ENCODE results near the gene WNT9A.

WNT9A gene

GRCh38 chr1:227939791-227940771 lies 7.7 kb downstream of the WNT9A start:
- H3K36me3 ChIP-seq = no peaks in the 10 kb centered on the region
- H3K4me3 ChIP-seq (ENCODE audit: low read depth, low read length) = no peak overlapping the region
- no peaks in the 10 kb centered on the region; the same call in 1 of the 2 replicates for H3K27me3 ChIP-seq
- no peaks in the 10 kb centered on the region for H3K4me1 ChIP-seq
- TF ChIP-seq CTCF (IDR thresholded peaks at IDR 0.05; ENCODE audit: low read depth, low read length) = no peak
- no peaks in the 10 kb centered on the region for H3K9me3 ChIP-seq
- no peak for DNase-seq

GRCh38 chr1:227938911-227939790 lies 8.6 kb downstream of the WNT9A start:
- Histone ChIP-seq H3K4me3 (ENCODE audit: low read depth, low read length) (no peak overlapping the region), H3K4me1 (no peaks in the 10 kb centered on the region), H3K27me3 (no peaks in the 10 kb centered on the region; the same call in 1 of the 2 replicates), H3K9me3 (no peaks in the 10 kb centered on the region), H3K36me3 (no peaks in the 10 kb centered on the region)
- no peak for DNase-seq
- no peak for TF ChIP-seq CTCF (IDR thresholded peaks at IDR 0.05; ENCODE audit: low read depth, low read length)

GRCh38 chr1:227938276-227938675 lies 9.5 kb downstream of the WNT9A start:
- Histone ChIP-seq H3K36me3 (no peaks in the 10 kb centered on the region), H3K4me1 (no peaks in the 10 kb centered on the region), H3K27me3 (no peaks in the 10 kb centered on the region; the same call in 1 of the 2 replicates), H3K4me3 (ENCODE audit: low read depth, low read length) (no peak overlapping the region), H3K9me3 (no peaks in the 10 kb centered on the region)
- DNase-seq = no peak
- TF ChIP-seq CTCF (IDR thresholded peaks at IDR 0.05; ENCODE audit: low read depth, low read length) = no peak

- DNase-seq = no peak
- Histone ChIP-seq H3K27me3 (no peaks in the 10 kb centered on the region; the same call in 1 of the 2 replicates), H3K4me3 (ENCODE audit: low read depth, low read length) (no peak overlapping the region), H3K9me3 (no peaks in the 10 kb centered on the region), H3K4me1 (no peaks in the 10 kb centered on the region), H3K36me3 (no peaks in the 10 kb centered on the region)
- no peak for TF ChIP-seq CTCF (IDR thresholded peaks at IDR 0.05; ENCODE audit: low read depth, low read length)
Observed at GRCh38 chr1:227937838-227938145, 9.9 kb downstream of the WNT9A start.

GRCh38 chr1:227937031-227937837 lies 10.5 kb downstream of the WNT9A start:
- no peaks in the 10 kb centered on the region for H3K4me1 ChIP-seq
- no peak for DNase-seq
- H3K4me3 ChIP-seq (ENCODE audit: low read depth, low read length) = no peak overlapping the region

More at GRCh38 chr1:227937031-227937837, 10.5 kb downstream of the WNT9A start:
- H3K9me3 ChIP-seq = no peaks in the 10 kb centered on the region
- no peaks in the 10 kb centered on the region; the same call in 1 of the 2 replicates for H3K27me3 ChIP-seq
- TF ChIP-seq CTCF (IDR thresholded peaks at IDR 0.05; ENCODE audit: low read depth, low read length) = no peak
- no peaks in the 10 kb centered on the region for H3K36me3 ChIP-seq

All from BE2C (cell line).